H7 (cell line): ENCODE measurements around the gene UBE2J2. TPM values are rescaled to one million over a fixed set of nuclear protein-coding genes. Genes with fewer than 3 reads are reported as not detected.

Experiments used
- DNase-seq: peaks from one replicate; pipeline ENCODE4 v3.0.0; 2012
- H3K27me3 ChIP-seq: 2 replicates; pipeline ENCODE4 v1.6.0; 2011; ENCODE audit warnings: mild to moderate bottlenecking, low read length; ENCODE audit not compliant: control insufficient read depth, insufficient read depth
- H3K36me3 ChIP-seq: replicated peaks from 2 replicates; pipeline ENCODE4 v1.5.1; 2011; ENCODE audit warnings: low read length; ENCODE audit not compliant: control insufficient read depth, insufficient read depth
- H3K4me3 ChIP-seq: 2 replicates; pipeline ENCODE4 v1.5.1; 2011; ENCODE audit warnings: low read depth, mild to moderate bottlenecking, control low read depth, low read length, moderate library complexity; ENCODE audit not compliant: insufficient read depth
- total RNA-seq: library from RNA; depleted of rRNA; stranded (reverse); fragments of >200 nt; shearing (Covaris generic); gene quantifications from 2 replicates; pipeline ENCODE4 v1.2.3, GENCODE V29; 2014

UBE2J2 gene
- total RNA-seq, 1 experiment from 2014 or later: 105 TPM

GRCh38 chr1:1241588-1242219 is 31.9 kb downstream of the UBE2J2 start:
- Histone ChIP-seq H3K4me3 (no peak overlapping the region), H3K36me3 (no peaks in the 10 kb centered on the region), H3K27me3 (no peaks in the 10 kb centered on the region)
- no peak for DNase-seq

- no peak for DNase-seq
- Histone ChIP-seq H3K27me3 (no peaks in the 10 kb centered on the region), H3K36me3 (no peaks in the 10 kb centered on the region), H3K4me3 (no peak overlapping the region)
These were observed 32.6 kb downstream of the UBE2J2 start for GRCh38 chr1:1240822-1241587.

GRCh38 chr1:1240348-1240732 is 33.3 kb downstream of the UBE2J2 start:
- Histone ChIP-seq H3K4me3 (no peak overlapping the region), H3K27me3 (no peaks in the 10 kb centered on the region), H3K36me3 (no peaks in the 10 kb centered on the region)
- no peak for DNase-seq

- Histone ChIP-seq H3K36me3 (no peaks in the 10 kb centered on the region), H3K27me3 (no peaks in the 10 kb centered on the region), H3K4me3 (no peak overlapping the region)
- no peak for DNase-seq
These were observed 33.9 kb downstream of the UBE2J2 start for GRCh38 chr1:1239614-1240347.

GRCh38 chr1:1239227-1239613 is 34.4 kb downstream of the UBE2J2 start:
- Histone ChIP-seq H3K27me3 (no peaks in the 10 kb centered on the region), H3K4me3 (no peak overlapping the region), H3K36me3 (no peaks in the 10 kb centered on the region)
- DNase-seq: peak; percentile 85

- no peaks in the 10 kb centered on the region for H3K27me3 ChIP-seq
- no peak for DNase-seq
- H3K36me3 ChIP-seq: no peaks in the 10 kb centered on the region
- no peak overlapping the region for H3K4me3 ChIP-seq
These were observed 34.9 kb downstream of the UBE2J2 start for GRCh38 chr1:1238702-1239178.

- Histone ChIP-seq H3K4me3 (no peak overlapping the region), H3K36me3 (no peaks in the 10 kb centered on the region), H3K27me3 (no peaks in the 10 kb centered on the region)
- no peak for DNase-seq
These were observed 35.6 kb downstream of the UBE2J2 start for GRCh38 chr1:1237874-1238701.

- Histone ChIP-seq H3K27me3 (no peaks in the 10 kb centered on the region), H3K36me3 (no peaks in the 10 kb centered on the region), H3K4me3 (no peak overlapping the region)
- DNase-seq: peak; percentile 83
These were observed 36.4 kb downstream of the UBE2J2 start for GRCh38 chr1:1236945-1237873.

GRCh38 chr1:1236176-1236763 is 37.4 kb downstream of the UBE2J2 start:
- H3K4me3 ChIP-seq: no peak overlapping the region
- no peaks in the 10 kb centered on the region for H3K36me3 ChIP-seq
- DNase-seq: peak; percentile 63
- H3K27me3 ChIP-seq: no peaks in the 10 kb centered on the region

GRCh38 chr1:1235016-1235744 is 38.5 kb downstream of the UBE2J2 start:
- no peaks in the 10 kb centered on the region for H3K36me3 ChIP-seq
- no peak for DNase-seq
- no peaks in the 10 kb centered on the region for H3K27me3 ChIP-seq
- H3K4me3 ChIP-seq: no peak overlapping the region

- Histone ChIP-seq H3K27me3 (no peaks in the 10 kb centered on the region), H3K36me3 (no peaks in the 10 kb centered on the region), H3K4me3 (no peak overlapping the region)
- no peak for DNase-seq
These were observed 39.4 kb downstream of the UBE2J2 start for GRCh38 chr1:1234180-1234808.

GRCh38 chr1:1233567-1233892 is 40.1 kb downstream of the UBE2J2 start:
- Histone ChIP-seq H3K27me3 (no peaks in the 10 kb centered on the region), H3K4me3 (no peak overlapping the region), H3K36me3 (no peaks in the 10 kb centered on the region; the same call in 1 of the 2 replicates)
- DNase-seq: no peak
